HG03025 (cell line): ENCODE measurements around the gene PLCXD3.
"Not testable (repeated sequence)": the region's sequence is repeated elsewhere in the genome, so short reads cannot be mapped to it uniquely, and the experiment has no call there.

Source experiments
- ATAC-seq: cut with Tn5 transposase; IDR thresholded peaks from one replicate; pipeline ENCODE4 v1.9.1; 2021; ENCODE audit warnings: mild to moderate bottlenecking, moderate library complexity; ENCODE audit not compliant: unreplicated experiment, low FRiP score

The PLCXD3 gene

DNA sequence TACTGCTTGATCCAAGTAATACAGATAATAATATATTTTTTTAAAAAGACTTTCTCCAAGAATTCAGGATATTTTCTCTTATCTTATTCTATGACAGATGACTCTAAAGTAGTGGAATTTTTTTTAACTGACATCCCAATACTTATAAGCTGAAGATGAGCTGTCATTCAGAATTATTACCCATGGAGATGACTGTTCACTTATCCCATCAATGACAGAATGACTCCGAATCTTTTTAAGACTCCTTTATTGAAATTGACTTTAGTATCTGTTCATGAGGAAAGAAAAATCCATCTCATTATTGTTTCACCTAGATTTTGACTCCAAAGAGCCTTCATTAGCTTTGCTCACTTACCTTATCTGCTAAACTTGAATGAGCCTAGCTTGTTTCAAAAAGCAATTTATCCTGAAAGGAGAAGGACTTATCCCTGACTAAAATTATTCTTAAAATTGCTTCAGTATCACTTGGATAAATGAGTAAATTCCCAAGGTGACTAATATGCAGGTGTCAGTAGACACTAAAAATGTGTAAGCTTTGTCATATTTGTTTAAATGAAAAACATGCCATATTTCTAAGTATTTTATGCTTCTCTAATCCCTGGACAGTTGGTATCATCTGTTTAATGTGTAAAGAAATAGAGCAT is 146.9 kb downstream of the PLCXD3 start:
- ATAC-seq: no peak

DNA sequence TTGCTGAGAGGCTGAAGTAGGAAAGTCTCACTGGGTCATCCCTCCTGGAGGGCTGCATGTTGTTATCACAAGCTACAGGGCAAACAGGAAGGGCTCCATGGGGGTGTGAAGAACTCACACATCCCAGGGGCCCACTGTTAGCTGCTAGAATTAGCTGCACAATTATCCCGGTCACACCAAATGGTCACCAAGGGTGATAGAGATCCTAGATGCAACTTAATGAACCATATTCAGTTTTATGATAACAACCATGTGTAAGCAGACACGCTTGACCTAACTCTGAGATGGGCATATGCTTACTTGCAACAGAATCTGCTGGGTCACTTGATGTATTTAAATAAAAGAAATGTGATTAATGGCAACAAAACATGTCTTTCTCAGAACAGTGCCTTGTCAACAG is 153.6 kb downstream of the PLCXD3 start:
- ATAC-seq: no peak

DNA sequence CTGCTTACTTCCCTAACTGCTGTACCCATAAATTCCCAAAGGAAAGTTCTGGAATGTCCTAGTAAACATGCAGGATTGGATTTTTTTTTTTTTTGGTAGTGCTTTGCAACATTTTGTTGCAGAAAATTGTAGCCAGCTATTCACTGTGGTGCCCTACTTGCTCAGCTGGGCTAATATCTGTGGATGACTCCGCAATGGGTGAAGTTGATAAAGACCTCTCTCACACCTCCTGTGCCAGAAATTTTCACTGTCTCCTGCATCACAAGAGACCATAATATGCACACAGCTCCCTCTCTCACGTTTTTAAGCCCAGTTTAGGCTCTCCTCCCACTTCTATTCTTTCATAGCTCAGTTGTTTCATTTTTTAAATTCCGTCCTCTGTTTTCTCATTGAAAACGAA is 160.6 kb downstream of the PLCXD3 start:
- ATAC-seq: no peak

GRCh38 chr5:41347569-41347968 is 162.8 kb downstream of the PLCXD3 start:
- no peak for ATAC-seq

DNA sequence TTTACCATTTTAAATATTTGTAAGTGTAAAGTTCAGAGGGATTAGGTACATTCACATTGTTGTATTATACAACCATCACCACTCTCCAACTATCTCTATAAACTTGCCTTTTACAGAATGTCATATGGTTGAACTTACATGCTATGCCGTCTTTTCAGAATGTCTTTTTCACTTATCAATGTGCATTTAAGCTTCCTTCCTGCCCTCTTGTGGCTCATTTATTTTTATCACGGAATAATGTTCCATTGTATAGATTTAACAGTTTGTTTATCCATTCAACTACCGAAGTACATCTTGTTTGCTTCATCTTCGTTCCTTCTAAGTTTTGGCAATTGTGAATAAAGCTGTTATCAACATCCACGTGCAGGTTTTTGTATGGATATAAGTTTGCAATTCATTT is 163.8 kb downstream of the PLCXD3 start:
- no peak for ATAC-seq

- ATAC-seq: no peak
These were observed 165.1 kb downstream of the PLCXD3 start for GRCh38 chr5:41345295-41345694.

DNA sequence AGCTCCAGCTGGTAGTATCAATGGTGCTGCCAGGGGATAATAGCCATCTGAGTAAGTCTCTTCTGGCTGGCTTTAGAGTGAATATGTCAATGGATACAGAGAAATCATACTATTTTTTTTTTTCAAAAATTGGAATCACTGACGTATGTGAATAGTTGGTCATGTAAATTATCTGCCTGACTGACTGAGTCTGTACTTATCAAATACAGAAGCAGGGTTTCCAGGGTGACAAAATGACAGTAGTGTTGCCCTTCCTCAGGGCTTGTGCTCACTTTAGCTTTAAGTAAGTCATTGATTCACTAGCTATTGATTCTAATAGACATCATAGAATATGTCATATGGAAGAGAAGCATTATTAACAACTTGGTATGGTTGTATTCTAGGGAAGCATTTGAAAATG is 171.1 kb downstream of the PLCXD3 start:
- no peak for ATAC-seq

- ATAC-seq: no peak
These were observed 172.2 kb downstream of the PLCXD3 start for GRCh38 chr5:41338136-41338675.

GRCh38 chr5:41337724-41338123 is 172.7 kb downstream of the PLCXD3 start:
- ATAC-seq: no peak

GRCh38 chr5:41337216-41337615 is 173.2 kb downstream of the PLCXD3 start:
- ATAC-seq: no peak

GRCh38 chr5:41336471-41336870 is 173.9 kb downstream of the PLCXD3 start:
- no peak for ATAC-seq

GRCh38 chr5:41335596-41336181 is 174.7 kb downstream of the PLCXD3 start:
- no peak for ATAC-seq

DNA sequence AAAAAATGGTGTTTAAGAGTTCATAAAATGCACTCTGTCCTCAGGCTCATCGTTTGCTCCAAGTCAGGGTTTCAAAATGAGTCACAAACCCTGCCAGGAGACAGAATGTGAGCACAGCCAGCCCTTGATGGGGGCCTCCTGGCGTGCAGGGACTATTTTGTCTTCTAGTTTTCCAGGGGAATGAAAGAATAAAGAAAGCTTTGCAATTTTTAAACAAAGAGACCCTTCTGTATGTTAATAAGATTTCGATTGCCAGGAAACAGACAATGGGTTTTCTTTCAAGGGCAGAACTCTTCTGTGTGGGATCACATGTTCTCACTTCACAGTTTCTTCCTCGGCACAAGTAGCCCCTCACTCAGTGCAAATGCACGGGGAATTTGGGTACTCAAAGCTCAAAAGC is 175.6 kb downstream of the PLCXD3 start:
- no peak for ATAC-seq

DNA sequence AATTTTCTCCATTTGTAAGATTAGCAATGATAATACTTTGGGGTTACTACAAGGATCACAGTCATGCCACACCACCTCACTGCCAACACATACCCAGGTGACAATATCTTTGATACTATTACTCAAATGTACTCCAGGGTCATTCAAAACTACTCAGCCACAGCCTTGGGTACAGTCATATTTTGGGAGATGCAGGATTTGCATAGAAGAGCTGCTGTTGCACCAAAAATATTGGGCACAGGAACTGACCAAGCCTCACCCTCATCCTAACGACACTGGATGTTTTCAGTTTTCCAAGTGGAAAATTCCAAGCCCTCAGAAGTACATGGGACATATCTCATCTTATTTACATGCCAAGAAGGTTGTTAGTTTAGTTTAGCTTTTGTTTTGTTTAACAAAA is 176.2 kb downstream of the PLCXD3 start:
- ATAC-seq: no peak

- no peak for ATAC-seq
These were observed 185.3 kb downstream of the PLCXD3 start for GRCh38 chr5:41325074-41325473.

DNA sequence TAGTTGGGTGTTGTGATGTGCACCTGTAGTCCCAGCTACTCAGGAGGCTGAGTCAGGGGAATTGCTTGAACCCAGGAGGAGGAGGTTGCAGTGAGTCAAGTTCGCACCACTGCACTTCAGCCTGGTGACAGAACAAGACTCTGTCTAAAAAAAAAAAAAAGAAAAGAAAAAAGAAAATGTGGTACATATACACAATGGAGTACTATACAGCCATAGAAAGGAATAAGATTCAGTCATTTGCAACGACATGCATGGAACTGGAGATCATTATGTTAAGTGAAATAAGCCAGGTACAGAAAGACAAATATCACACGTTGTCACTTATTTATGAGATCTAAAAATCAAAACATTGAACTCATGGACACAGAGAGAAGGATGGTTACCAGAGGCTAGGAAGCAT is 187.6 kb downstream of the PLCXD3 start:
- not testable (repeated sequence) for ATAC-seq

DNA sequence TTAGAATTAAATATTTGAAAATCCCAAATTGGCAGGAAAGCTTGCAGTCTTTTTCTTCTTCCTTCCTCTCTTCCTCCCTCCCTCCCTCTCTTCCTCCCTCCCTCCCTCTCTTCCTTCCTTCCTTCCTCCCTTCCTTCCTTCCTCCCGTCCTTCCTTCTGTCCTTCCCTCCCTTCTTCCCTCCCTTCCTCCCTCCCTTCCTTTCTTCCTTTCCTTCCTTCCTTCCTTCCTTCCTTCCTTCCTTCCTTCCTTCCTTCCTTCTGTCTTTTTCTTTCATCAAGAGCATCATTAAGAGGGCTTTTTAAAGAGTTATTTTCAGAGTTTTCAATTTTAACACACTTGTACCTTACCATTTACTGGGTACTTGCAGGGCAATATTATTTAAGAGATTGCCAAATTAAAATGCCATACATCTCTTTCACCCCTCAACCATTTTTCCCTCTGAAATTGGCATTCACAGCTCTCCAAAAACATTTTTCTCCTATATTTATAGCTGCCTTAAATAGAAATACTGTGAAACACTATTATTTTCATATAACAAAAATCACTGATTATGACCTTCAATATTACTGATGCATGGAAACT is 197.8 kb downstream of the PLCXD3 start:
- ATAC-seq: no peak

GRCh38 chr5:41312066-41312465 is 198.3 kb downstream of the PLCXD3 start:
- ATAC-seq: no peak

GRCh38 chr5:41309275-41309674 is 201.1 kb downstream of the PLCXD3 start:
- ATAC-seq: no peak

DNA sequence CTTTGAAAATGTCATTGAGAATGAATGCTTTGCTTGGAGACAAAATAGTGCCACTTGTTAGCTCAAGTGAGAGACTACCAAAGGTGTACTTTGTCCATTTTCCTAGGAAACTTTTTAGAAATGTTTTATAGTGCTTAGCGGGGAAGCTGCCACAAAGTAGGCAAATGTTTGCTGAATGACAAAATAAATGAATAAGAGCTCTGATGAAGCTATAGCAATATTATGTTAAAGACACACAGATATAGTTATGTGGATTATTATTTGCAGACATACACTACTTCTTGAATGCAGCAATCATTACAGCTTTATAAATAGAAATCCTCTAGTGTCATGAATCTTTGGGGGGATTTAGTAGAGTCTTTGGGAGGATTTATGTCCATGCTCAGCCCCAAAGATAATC is 204.4 kb downstream of the PLCXD3 start:
- ATAC-seq: no peak

- no peak for ATAC-seq
These were observed 205.3 kb downstream of the PLCXD3 start for GRCh38 chr5:41305056-41305455.

DNA sequence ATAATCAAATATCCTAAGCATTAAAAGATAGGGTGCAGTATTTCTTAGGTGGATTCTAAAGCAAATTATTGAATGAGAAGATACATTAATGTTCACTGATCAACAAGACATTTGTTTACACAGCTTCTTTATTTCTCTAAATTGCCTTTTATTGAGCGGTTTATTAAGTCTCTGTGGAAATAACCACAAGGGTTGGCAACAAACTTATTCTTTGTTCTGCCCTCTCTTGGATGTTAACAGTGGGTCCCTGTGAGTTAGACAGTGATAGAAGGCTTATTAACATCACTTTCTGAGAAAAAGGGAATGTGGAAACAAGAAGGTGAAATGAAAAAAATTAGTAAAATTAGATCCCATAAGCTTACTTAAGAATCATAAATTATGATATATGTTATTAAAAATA is 214.3 kb downstream of the PLCXD3 start:
- no peak for ATAC-seq
